ENCODE data around the gene RBL2.

The RBL2 gene

DNA sequence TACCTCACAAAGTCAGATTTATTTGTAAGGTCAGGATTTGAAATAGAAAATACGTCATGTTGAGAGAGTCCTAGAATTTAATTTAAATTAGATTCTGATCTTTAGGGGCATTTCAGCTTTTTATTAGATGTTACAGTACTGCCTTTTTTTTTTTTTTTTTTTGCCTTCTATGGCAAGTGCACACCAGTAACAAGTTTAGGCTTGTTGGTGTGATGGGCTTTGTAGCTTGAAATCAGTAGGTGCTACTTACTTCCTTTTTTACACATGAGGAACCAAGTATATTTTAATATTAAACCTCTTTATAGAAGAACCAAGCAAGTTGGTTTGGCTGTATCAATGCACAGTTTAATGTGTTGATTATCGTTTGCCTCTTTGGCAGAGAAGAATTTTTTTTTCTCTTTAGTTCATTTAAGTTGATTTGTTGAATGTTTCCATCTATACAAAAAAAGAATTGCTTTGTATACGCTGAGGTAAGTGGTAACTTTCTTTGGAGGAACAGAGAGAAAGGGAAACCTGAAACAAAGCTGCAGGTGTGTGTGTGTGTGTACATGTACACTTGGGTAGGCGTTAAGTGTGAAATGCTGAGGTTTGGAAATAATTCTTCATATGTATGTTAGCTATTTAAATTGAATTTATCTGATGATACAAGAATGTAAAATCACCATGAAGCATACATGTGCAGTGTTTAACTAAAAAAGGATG, 15.7 kb downstream of the RBL2 start:
- DNase-seq (ENCODE audit: low read depth) = no peak

DNA sequence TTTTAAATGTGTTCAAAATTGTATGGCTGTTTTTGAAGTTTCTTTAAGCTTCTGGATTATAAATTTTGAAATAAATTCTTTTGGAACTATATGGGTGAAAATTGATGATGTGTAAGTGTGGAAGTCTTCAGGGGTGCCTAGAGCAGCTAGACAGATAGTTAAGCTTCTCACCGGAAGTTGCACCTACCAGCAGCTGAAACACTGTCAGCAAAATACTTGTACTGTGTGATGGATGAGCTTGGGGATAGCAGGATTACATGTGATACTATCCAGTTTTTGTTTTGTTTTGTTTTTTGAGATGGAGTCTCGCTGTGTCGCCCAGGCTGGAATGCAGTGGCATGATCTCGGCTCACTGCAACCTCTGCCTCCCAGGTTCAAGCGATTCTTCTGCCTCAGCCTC, 19.7 kb downstream of the RBL2 start:
- no peak for DNase-seq (ENCODE audit: low read depth)

DNA sequence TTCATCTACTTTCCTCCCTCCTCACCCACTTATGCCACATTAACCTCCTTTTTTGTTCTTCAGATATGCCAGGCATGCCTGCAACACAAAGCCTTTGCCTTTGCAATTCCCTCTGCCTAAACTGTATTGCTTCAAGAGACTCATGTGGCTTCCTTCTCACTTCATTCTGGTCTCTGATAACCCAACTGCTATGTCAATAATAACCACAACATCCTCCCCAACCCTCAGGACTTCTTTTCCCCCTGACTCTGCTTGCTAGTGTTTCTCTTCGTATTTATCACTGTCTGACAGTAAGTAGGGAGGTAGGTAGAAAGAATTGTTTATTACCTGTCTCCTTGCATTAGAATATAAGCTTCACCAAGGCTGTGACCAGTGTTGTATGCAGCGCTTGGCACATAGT, 22.4 kb downstream of the RBL2 start:
- no peak for DNase-seq (ENCODE audit: low read depth)

DNA sequence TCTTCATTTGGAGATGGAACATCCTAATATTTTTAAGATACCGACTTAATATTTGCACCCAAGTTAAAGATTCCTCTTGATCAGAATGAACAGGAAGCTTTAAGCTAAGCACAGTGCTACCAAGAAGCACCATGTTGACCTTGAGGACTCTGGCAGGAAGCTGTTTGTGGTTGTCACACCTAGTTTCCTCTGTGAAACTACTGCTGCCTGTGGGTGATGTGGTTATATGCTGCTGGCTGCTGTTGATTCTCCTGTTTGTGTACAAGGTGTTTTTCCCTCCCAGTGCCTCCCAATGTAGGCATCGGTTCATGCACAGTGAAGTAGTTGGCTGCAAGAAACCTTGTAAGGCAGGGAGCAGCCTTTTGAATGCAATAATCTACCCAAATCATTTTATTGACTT, 23.4 kb downstream of the RBL2 start:
- DNase-seq (ENCODE audit: low read depth) = peak; percentile 20

DNA sequence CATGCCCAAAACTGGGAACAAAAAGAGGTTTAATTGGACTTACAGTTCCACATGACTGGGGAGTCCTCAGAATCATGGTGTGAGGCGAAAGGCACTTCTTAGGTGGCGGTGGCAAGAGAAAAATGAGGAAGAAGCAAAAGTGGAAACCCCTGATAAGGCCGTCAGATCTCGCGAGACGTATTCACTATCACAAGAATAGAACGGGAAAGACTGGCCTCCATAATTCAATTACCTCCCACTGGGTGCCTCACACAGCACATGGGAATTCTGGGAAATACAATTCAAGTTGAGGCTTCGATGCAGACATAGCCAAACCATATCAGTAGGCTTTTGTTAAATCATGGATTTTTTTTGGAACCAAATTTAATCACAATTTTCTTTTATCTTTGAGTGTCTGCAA, 24.4 kb downstream of the RBL2 start:
- DNase-seq (ENCODE audit: low read depth) = no peak

DNA sequence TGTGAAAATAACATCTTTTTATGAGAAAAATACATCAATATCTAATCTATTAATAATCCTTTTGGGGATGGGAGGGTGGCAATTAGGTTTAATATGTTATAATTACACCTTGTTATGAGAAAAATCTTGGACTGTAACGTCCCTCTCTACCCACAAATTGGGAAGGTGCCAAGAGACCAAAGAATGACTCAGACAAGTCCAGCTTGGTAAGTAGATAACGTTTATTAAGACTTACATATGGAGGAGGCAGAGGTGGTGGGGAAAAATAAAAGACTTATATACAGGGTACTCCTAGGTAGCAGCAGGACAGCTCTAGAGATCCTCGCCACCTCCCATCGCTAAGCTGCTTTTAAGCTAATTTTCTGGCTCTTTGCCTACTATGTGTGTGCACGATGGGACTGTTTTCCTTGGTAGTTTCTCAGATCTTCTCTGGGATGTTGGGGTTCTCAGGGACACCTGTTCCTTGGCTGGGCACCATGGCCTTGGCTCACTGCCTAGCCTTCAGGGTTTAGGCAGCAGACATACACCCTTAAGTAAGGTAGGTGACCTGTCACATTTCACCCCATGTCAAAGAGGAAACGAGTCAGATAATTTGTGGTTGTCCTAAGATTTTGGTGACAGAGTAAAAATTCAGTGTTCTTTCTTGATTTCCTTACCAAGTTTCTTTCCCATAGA, 31.5 kb downstream of the RBL2 start:
- no peak for DNase-seq (ENCODE audit: low read depth)

DNA sequence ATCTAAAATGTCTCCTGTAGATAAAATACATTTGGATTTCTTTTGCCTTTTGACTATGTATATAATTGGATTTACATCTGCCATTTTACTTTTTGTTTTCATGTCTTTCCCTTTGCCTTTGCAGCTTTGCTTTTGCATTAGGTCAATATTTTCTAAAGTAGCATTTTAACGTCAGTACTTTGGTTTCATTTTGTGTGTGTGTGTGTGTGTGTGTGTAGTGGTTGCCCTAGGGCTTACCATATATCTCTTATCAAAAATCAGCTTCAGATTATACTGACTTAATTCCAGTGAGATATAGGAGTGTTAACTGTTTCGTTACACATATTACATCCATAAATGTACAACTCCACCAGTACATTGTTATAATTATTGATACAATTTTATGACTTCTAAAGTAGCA, 42.6 kb downstream of the RBL2 start:
- DNase-seq (ENCODE audit: low read depth) = no peak

DNA sequence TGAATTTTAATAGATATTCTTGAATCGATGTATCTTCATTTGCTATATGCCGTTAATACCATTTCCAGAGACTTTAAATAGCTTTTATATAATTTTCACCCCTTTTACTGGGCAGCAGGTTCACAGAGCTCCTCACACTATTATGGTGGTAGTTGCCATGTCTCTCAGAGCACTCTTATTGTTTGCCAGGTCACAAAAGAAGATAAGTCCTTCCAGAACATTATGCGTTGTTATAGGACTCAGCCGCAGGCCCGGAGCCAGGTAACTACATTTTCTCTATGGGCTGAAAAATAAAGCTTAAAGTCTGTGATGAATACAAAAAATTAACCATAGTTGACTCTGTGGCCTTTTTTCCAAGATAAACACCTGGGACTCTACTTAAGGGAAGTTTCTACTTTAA, 44.7 kb downstream of the RBL2 start:
- no peak for DNase-seq (ENCODE audit: low read depth)

DNA sequence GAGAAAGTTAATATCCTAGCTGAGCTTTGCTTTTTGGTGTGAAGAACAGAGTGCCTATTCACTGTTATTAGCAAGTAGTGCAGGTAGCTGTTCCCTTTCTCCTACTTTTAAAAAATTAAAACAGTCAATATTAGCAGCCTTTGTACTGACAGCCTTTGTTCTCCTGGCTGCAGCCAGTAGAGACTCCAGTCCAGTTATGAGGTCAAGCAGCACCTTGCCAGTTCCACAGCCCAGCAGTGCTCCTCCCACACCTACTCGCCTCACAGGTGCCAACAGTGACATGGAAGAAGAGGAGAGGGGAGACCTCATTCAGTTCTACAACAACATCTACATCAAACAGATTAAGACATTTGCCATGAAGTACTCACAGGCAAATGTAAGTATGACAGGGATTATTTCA, 46.1 kb downstream of the RBL2 start:
- DNase-seq (ENCODE audit: low read depth) = no peak

DNA sequence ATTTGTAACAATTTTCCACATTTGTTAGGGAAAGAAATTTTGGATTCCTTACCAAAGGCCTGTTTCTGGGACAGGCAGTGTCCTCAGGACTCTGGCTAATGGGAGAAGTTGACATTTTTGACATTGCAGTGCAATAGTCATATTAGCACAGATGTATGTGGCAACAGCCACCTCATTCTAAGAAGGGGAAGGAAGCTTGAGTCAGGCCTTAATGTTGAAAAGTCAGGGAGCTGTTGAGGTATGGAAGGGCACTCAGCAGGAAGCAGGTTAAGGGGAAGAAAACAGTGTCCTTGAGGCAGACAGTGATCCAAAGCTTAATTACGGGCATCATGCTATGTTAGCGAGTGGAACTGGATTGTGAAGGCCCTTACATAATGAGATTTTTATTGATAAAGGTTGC, 47.9 kb downstream of the RBL2 start:
- no peak for DNase-seq (ENCODE audit: low read depth)

DNA sequence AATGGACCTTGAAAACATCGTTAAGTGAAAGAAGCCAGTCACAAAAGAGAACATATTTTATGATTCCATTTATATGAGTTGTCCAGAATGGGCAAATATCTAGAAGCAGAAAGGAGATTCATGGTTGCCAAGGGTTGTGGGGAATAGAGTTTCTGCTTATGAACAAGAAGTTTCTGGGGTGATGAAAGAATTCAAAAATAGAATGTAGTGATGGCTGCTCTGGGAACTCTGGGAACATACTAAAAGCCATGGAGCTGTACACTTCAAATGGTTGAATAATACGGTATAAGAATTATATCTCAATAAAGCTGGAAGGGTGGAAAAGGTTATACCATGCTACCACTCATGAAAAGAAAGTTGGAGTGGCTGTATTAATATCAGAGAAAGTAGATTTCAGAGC, 50.3 kb downstream of the RBL2 start:
- DNase-seq (ENCODE audit: low read depth) = no peak

DNA sequence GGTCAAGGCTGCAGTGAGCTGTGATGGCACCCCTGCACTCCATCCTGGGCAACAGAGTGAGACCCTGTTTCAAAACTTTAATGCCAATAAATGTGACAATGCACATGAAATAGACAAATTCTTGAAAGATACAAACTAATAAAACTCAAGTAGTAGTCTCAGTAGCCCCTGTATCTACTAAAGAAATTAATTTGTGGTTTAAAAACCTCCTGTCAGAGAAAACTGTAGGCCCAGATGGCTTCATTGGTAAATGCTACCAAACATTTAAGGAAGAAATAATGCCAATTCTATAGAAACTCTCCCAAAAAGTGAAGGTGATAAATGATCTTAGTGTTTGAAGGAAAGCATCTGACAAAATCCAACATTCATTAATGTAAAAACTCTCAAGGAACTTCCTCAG, 52.0 kb downstream of the RBL2 start:
- no peak for DNase-seq (ENCODE audit: low read depth)

DNA sequence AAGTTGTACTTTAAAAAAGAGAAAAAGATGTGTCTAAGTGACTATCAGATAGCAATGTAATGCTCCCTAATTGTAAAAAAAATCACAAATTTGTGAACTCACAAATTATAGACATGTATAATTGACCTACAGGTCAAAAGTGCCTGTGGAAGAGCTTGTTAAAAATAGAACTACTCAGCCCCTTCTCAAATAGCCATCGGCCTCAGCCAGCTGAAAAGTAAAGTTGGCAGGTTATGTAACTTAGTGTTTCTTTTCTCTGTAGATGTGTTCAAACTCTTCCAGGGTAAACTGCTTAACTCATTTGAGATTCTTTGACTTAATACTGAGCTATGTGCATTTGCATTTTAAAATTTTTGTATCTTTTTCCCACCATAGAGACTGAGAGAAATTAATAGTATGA, 55.5 kb downstream of the RBL2 start:
- no peak for DNase-seq (ENCODE audit: low read depth)

DNA sequence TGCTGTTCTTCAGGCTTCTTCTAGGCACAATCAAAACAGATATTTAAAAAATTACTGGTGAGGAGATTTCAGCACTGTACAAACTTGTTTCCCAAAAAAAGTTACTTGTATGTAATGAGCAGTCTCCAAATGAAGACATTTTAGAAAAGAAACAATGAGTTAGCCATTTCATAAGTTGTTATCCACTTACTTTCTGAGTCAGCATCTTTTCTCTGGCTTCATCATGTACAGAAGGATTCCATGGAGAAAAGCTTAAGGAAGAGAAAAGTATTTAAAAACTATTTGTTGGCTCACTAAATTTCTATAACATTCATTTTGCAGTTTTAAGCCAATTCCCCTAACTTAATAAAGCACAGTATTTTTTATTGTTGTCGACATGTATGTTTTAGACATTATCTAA, 58.2 kb downstream of the RBL2 start:
- no peak for DNase-seq (ENCODE audit: low read depth)

DNA sequence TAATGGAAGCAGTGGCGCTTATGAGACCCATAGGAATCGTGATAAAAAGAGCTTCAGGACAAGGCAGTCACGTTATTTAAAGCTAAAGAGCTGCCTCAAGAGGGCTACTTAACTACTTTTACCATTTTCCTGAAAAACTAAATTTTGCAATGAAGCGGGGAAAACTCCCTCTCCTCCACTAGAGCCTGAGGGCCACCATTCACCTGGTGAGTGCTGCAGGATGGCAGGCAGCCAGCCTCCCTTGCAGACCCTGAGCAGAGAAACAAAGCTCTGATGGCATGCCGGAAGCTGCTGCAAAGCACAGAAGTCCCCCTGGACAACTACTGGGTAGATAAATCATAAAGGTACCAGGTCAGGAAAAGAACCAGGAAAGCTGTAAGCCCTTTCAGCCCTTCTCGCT, 60.4 kb downstream of the RBL2 start:
- DNase-seq (ENCODE audit: low read depth) = no peak

DNA sequence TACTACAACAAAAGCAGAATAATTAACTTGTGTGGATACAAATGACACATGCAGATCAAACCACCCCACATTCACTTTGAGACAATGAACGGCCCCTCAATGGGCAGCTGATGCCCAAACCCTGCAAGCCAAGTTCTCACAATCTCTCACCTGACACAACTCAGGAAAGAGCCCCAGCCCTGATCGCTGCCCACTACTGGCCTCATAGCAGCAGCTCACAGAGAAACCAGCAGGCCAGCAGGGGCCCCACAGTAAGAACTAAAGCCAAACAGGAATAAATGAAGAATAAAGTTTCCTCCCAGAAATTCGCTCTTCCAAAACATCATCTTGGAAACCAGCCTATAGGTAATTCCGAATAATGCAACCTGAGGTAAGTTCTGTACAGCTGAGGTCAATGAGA, 61.1 kb downstream of the RBL2 start:
- no peak for DNase-seq (ENCODE audit: low read depth)

DNA sequence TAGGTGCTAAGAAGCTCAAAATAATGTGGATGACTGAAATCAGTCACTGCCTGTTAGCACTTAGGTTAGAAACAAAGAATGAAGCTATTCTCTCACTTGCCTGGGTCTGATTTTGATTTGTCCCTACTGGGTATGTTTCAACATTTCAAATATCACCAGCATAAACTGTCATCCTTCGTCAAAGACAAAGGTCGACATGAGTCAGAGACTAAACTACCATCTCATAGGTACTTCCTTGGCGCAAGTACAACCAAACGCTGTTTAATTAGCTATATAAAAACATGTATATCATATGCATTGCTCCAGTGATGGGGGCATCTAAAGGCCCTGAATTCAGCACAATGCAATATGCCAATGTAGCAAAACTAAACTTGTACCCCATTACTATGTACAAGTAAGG, 64.7 kb downstream of the RBL2 start:
- DNase-seq (ENCODE audit: low read depth) = no peak

DNA sequence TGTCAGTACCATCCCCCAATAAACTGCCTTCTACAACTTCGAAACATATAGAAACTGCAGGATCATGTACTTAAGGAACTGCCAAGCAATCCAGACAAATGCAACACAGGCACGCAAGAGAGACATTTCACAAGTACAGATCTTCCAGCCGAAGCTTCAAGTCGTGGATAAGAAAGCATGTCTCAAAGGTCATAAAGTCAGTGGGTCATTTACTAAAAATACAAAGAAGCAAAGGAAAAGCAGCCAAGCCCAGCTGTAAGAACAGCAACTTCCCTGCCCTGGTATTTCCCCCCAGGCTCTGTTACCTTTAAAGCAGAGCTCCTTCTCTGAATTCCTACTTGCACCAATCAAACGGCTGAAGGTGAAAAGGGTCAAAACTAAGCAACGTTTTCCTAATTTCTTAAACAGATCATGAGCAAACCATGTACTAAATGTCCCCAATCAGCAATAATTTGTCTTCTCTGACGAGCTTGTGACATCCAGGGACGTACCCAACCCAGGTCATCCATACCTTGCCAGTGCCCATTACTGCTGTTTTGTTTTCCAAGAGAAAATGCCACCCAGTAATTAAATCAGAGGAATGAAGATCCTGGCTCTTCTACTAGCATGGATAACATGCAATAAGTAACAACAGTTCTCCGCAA, 67.1 kb downstream of the RBL2 start:
- no peak for DNase-seq (ENCODE audit: low read depth)

DNA sequence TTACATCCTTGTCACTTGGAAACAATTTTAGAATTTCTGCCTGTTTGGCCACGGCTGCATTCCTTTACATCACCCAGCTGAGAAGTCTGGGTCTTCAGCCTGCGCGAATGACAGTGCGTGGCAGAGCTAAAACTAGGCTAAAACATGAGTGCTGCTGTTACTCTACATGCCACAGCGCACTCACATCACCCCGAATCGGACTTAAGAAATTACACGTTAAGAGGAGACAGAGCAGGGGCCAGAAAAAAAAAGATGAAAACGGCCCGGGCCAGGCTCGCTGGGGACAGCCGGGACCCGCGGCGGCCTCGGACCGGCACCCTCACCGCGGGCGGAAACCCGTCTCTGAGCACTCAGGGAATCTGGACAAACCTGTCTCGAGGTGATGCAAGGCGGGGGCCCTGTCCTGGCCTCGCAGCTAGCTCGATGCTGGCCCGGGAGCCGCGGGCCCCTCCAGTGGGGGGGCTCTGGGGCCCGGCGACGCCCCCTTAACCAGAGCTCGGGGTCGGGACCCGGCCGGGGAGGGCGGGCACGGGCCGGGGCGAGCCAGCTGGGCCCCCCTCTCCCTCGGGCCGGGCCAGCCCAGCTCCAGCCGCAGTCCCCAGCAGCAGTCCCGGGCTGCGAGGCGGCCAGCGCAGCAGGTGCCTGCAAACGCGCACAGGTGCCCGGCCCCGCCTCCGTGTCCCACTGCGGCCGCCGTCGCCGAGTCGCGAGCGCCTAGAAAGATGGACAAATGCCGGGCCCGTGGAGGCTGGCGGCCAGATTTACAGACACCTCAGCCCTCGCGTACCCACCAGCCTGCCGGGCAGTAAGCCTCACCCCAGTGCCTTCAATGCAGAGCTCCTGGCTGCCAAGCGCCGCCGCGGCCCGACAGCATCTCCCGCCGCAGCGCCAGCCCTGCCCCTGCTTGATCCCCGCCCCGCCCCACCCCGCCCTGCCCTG, 68.3 kb downstream of the RBL2 start, which contains the start of gene AKTIP:
AKTIP (minus strand) TSS at position 879 of the 939 bp plus-strand sequence. CDS start 2,950 bp downstream, outside the sequence.
- no peak for DNase-seq (ENCODE audit: low read depth)

DNA sequence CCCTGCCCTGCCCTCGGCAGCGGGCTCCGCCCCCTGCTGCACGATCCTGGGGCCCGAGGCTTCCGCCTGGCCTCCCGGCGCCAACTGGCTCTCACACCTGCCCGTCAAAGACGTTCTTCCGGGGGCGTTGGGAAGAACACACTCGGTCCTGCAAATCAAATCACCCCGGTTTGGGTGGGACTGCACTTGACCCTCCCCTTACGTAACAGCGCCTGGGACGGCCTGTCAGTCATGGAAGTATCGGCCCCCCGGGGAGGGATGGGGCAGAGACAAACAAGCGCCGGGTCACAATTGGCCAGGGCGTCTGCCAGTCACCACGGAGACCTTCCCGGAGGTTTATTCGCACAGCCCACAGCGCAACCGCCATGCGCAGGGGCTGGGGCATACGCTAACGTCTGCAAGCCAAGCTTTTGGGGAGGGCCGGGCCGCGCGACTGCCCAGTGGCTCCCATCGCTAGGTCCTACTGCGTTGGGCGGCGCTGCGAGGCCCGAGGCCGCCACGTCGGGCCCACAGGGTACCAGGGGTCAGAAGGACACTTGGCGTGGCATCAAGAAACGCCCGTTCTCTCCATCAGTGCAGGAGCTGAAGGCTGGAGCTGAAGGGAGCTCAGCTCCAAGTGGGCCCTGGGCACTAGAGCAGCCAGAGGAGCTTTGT, 69.1 kb downstream of the RBL2 start:
- peak; percentile 95 for DNase-seq (ENCODE audit: low read depth)

DNA sequence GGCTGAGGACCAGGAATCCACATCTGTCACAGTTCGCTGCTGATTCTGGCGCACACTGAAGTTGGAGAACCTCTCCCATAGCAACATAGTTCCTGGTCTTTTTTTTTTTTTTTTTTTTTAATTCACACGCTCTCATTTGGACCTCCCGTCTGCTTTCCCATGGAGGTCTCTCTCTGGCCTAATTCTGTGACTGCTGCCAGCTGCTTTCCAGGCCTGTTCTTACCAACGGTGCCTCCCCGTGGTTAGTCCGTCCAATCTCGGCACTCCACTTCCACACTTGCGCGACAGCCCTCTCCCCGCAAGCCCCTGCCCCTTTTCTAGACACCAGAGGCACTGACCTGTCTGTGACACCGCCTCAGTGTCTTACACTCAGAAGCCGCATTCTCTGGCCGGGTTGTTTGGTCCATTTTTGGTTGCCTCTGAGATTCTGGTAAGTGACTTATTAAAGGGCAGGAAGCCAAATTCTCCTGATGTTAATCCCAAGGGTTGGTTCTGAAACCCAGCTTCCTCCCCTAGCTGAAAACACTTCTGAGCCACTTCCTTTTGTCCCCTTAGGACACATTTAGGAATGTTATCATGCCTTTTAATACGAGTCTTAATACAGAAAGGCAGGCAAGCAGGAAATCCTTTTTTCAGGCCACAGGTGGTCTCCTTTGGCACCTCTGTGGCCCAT, 69.9 kb downstream of the RBL2 start:
- no peak for DNase-seq (ENCODE audit: low read depth)

Measured in stimulated activated CD8-positive, alpha-beta memory T cell treated with anti-CD3 and anti-CD28 coated beads, Interleukin-15, amount 100 ng/mL, for 24 hours (primary cell).